Caco-2 (cell line): ENCODE results near the gene GGCT. TPM values are rescaled to one million over a fixed set of nuclear protein-coding genes. Genes with fewer than 3 reads are reported as not detected.
"Not testable (repeated sequence)": the region's sequence is repeated elsewhere in the genome, so short reads cannot be mapped to it uniquely, and the experiment has no call there.

Experiments used
- BruUV-seq: library from RNA; stranded (reverse); fragments of 400-500 nt; replicated peaks from 2 replicates; lab custom pipeline; 2021; lab: Mats Ljungman, UMichigan
- CTCF ChIA-PET: fragments of 300-600 bp; sonication (Branson Sonifier 250); formaldehyde crosslinking; loops from one replicate; lab custom pipeline; 2022; ENCODE audit warnings: antibody characterized with exemption; lab: Charles Lee
- POLR2A ChIA-PET: fragments of 300-600 bp; sonication (Branson Sonifier 250); formaldehyde crosslinking; loops from one replicate; lab custom pipeline; 2022; ENCODE audit warnings: antibody characterized with exemption; lab: Charles Lee
- DNase-seq, 2 experiments: peaks; one replicate each; pipeline versions ENCODE4 v3.0.0 to v3.0.0-alpha.2; 2020 to 2022
- H3K27me3 ChIP-seq: replicated peaks from 2 replicates; pipeline ENCODE4 v1.6.0; 2011; ENCODE audit warnings: low read length; ENCODE audit not compliant: control insufficient read depth, insufficient read depth
- H3K36me3 ChIP-seq: 2 replicates; pipeline ENCODE4 v1.5.1; 2011; ENCODE audit warnings: low read length; ENCODE audit not compliant: control insufficient read depth, insufficient read depth
- H3K4me1 ChIP-seq: fragments of 250-450 bp; sonication (Bioruptor Pico); 2 replicates; pipeline ENCODE4 v1.5.1; 2020; ENCODE audit warnings: mild to moderate bottlenecking
- H3K4me3 ChIP-seq: 2 replicates; pipeline ENCODE4 v1.5.1; 2011; ENCODE audit warnings: low read depth, mild to moderate bottlenecking, control low read depth, low read length
- H3K9me3 ChIP-seq: fragments of 250-450 bp; sonication (Bioruptor Pico); 2 replicates; pipeline ENCODE4 v1.5.1; 2020; ENCODE audit warnings: mild to moderate bottlenecking, moderate library complexity
- H3K27ac Mint-ChIP-seq: one replicate; pipeline ENCODE4 v1.8.0; 2022; ENCODE audit warnings: mixed read lengths; ENCODE audit not compliant: unreplicated experiment
- H3K27me3 Mint-ChIP-seq: one replicate; pipeline ENCODE4 v1.8.0; 2022; ENCODE audit warnings: mixed read lengths; ENCODE audit not compliant: insufficient read depth, unreplicated experiment
- H3K36me3 Mint-ChIP-seq: one replicate; pipeline ENCODE4 v1.8.0; 2022; ENCODE audit warnings: mild to moderate bottlenecking, mixed read lengths; ENCODE audit not compliant: insufficient read depth, unreplicated experiment
- H3K4me1 Mint-ChIP-seq: one replicate; pipeline ENCODE4 v1.8.0; 2022; ENCODE audit warnings: low read depth, mixed read lengths; ENCODE audit not compliant: unreplicated experiment
- H3K4me3 Mint-ChIP-seq: one replicate; pipeline ENCODE4 v1.8.0; 2022; ENCODE audit warnings: mild to moderate bottlenecking, moderate library complexity, mixed read lengths; ENCODE audit not compliant: unreplicated experiment
- H3K9me3 Mint-ChIP-seq: one replicate; pipeline ENCODE4 v1.8.0; 2022; ENCODE audit warnings: mixed read lengths; ENCODE audit not compliant: unreplicated experiment
- intact Hi-C: fragments of 100-400 bp; cut with micrococcal nuclease; formaldehyde crosslinking; loops from one replicate; pipeline ENCODE4 v1.10.0; 2022; ENCODE audit not compliant: unreplicated experiment
- total RNA-seq: library from RNA; stranded (reverse); gene quantifications from 2 replicates; pipeline ENCODE4 v1.2.3, GENCODE V29; 2022
- TF ChIP-seq, protein P1 (sequence below), 2 experiments: fragments of 200-600 bp in 1 of 2; IDR thresholded peaks; 1 replicate in 1 of 2; 2 replicates in 1 of 2; pipeline versions ENCODE4 v1.5.1 to v1.8.0; 2011 to 2022; ENCODE audit warnings: antibody characterized with exemption in 1 of 2, control low read depth in 1 of 2, inconsistent platforms in 1 of 2, low read depth in 1 of 2, low read length in 1 of 2, mild to moderate bottlenecking in 1 of 2, moderate library complexity in 1 of 2; ENCODE audit not compliant: insufficient read depth in 1 of 2, severe bottlenecking in 1 of 2, unreplicated experiment in 1 of 2

GGCT gene
- total RNA-seq, 1 experiment from 2014 or later = 75.2 TPM

- intact Hi-C loops = no loop called here
- H3K36me3 ChIP-seq = no peaks in the 10 kb centered on the region
- H3K9me3 ChIP-seq = no peaks in the 10 kb centered on the region
- H3K36me3 Mint-ChIP-seq = no peaks in the 10 kb centered on the region
- H3K9me3 Mint-ChIP-seq = peaks cover 10% of the 10 kb centered on the region
- H3K27me3 Mint-ChIP-seq = peaks cover 4% of the 10 kb centered on the region
- H3K4me1 Mint-ChIP-seq = peaks cover 12% of the 10 kb centered on the region
- DNase-seq = no peak
- H3K27me3 ChIP-seq = no peaks in the 10 kb centered on the region
- H3K27ac Mint-ChIP-seq = no peak overlapping the region
- BruUV-seq = no TSS peak
- no peak overlapping the region for H3K4me3 Mint-ChIP-seq
- no peak overlapping the region for H3K4me3 ChIP-seq
- TF ChIP-seq, protein P1, sequence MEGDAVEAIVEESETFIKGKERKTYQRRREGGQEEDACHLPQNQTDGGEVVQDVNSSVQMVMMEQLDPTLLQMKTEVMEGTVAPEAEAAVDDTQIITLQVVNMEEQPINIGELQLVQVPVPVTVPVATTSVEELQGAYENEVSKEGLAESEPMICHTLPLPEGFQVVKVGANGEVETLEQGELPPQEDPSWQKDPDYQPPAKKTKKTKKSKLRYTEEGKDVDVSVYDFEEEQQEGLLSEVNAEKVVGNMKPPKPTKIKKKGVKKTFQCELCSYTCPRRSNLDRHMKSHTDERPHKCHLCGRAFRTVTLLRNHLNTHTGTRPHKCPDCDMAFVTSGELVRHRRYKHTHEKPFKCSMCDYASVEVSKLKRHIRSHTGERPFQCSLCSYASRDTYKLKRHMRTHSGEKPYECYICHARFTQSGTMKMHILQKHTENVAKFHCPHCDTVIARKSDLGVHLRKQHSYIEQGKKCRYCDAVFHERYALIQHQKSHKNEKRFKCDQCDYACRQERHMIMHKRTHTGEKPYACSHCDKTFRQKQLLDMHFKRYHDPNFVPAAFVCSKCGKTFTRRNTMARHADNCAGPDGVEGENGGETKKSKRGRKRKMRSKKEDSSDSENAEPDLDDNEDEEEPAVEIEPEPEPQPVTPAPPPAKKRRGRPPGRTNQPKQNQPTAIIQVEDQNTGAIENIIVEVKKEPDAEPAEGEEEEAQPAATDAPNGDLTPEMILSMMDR (IDR thresholded peaks at IDR 0.05; ENCODE audit: insufficient read depth in 1 of 2, low read depth in 1 of 2, low read length in 1 of 2, severe bottlenecking in 1 of 2, unreplicated experiment in 1 of 2) = no peak
- H3K4me1 ChIP-seq = peaks cover 9% of the 10 kb centered on the region
- ChIA-PET POLR2A (no interaction called here), CTCF (interaction anchor here (1.0 to 1.9 kb wide), 3 partner anchors 17 to 271 kb away, joined by 3 to 5 read pairs (median 3); no protein-coding TSS in a partner anchor)
These were observed 42.0 kb upstream of the GGCT start for GRCh38 chr7:30546596-30546995.

DNA sequence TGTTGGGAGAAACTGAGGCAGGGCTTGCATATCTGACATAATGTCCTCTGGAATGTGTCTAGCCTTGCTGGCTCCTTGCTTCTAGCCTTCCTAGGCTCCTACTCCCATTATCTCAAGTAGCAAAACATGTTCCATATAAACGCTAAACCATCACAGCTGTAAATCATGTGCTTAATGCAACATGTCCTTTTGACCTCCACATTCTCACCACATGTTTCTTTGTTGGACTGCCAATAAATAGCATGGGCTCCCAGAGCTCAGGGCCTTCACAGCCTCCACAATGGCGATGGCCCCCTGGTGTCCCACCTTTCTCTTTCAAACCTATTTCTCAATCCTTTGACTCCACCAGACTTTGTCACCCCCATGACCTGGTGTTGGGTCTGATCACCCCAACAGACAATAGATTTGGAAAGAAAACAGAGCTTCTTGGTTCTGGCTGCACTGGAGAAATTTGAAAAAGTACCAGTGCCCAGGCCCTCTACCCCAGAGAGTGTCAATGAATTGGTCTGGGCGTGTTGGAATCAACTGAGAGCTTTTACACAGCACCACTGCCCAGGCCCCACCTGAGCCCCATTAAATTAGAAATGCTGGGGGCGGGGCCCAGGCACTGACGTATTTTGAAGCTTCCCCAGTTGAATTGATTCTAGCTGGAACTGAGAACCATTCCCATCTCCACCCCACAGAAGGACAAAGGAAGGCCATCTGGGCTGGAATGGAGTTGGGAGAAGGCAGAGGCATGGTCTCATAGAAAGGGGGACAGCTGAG, 41.3 kb upstream of the GGCT start:
- H3K36me3 ChIP-seq = no peaks in the 10 kb centered on the region
- DNase-seq = no peak
- Mint-ChIP-seq H3K9me3 (peaks cover 10% of the 10 kb centered on the region), H3K27ac (no peak overlapping the region), H3K4me1 (peaks cover 12% of the 10 kb centered on the region), H3K4me3 (no peak overlapping the region), H3K27me3 (peaks cover 4% of the 10 kb centered on the region), H3K36me3 (no peaks in the 10 kb centered on the region)
- TF ChIP-seq, protein P1 (IDR thresholded peaks at IDR 0.05; ENCODE audit: insufficient read depth in 1 of 2, low read depth in 1 of 2, low read length in 1 of 2, severe bottlenecking in 1 of 2, unreplicated experiment in 1 of 2) = no peak
- H3K4me3 ChIP-seq = no peak overlapping the region
- ChIA-PET POLR2A (interaction anchor here (0.5 kb wide), 1 partner anchor 291 kb away, joined by 3 read pairs; no protein-coding TSS in a partner anchor), CTCF (interaction anchor here (1.0 to 2.1 kb wide), 3 partner anchors 18 to 270 kb away, joined by 3 to 5 read pairs (median 3); no protein-coding TSS in a partner anchor)
- H3K27me3 ChIP-seq = no peaks in the 10 kb centered on the region
- peaks cover 9% of the 10 kb centered on the region for H3K4me1 ChIP-seq
- H3K9me3 ChIP-seq = no peaks in the 10 kb centered on the region
- BruUV-seq = no TSS peak
- intact Hi-C loops = no loop called here

GRCh38 chr7:30543813-30544525, 39.3 kb upstream of the GGCT start:
- POLR2A ChIA-PET = no interaction called here

GRCh38 chr7:30543115-30543514, 38.5 kb upstream of the GGCT start:
- POLR2A ChIA-PET, CTCF ChIA-PET, intact Hi-C loops: not testable (repeated sequence)

More at GRCh38 chr7:30543813-30544525, 39.3 kb upstream of the GGCT start:
- Mint-ChIP-seq H3K27ac (no peak overlapping the region), H3K36me3 (no peaks in the 10 kb centered on the region), H3K4me3 (no peak overlapping the region), H3K4me1 (peaks cover 12% of the 10 kb centered on the region), H3K27me3 (peaks cover 8% of the 10 kb centered on the region), H3K9me3 (peaks cover 10% of the 10 kb centered on the region)
- DNase-seq = no peak
- Histone ChIP-seq H3K9me3 (no peaks in the 10 kb centered on the region), H3K36me3 (no peaks in the 10 kb centered on the region), H3K27me3 (no peaks in the 10 kb centered on the region), H3K4me3 (no peak overlapping the region), H3K4me1 (peaks cover 9% of the 10 kb centered on the region)
- TF ChIP-seq, protein P1 (IDR thresholded peaks at IDR 0.05; ENCODE audit: insufficient read depth in 1 of 2, low read depth in 1 of 2, low read length in 1 of 2, severe bottlenecking in 1 of 2, unreplicated experiment in 1 of 2) = no peak
- intact Hi-C loops = no loop called here
- CTCF ChIA-PET = interaction anchor here (2.1 kb wide), 1 partner anchor 20 kb away, joined by 5 read pairs; no protein-coding TSS in a partner anchor
- no TSS peak for BruUV-seq

More at GRCh38 chr7:30543115-30543514, 38.5 kb upstream of the GGCT start:
- not testable (repeated sequence) for H3K9me3 ChIP-seq, BruUV-seq, H3K36me3 ChIP-seq, H3K4me3 Mint-ChIP-seq, H3K27me3 ChIP-seq, H3K4me1 Mint-ChIP-seq, H3K4me1 ChIP-seq, DNase-seq, H3K27ac Mint-ChIP-seq, H3K27me3 Mint-ChIP-seq, H3K4me3 ChIP-seq, H3K36me3 Mint-ChIP-seq
- H3K9me3 Mint-ChIP-seq = peaks cover 10% of the 10 kb centered on the region
